GM19035 (cell line): ENCODE data around the gene CCDC8.
"Not testable (repeated sequence)": the region's sequence is repeated elsewhere in the genome, so short reads cannot be mapped to it uniquely, and the experiment has no call there.

Experiments used
- ATAC-seq: cut with Tn5 transposase; IDR thresholded peaks from one replicate; pipeline ENCODE4 v1.9.1; 2021; ENCODE audit not compliant: unreplicated experiment

Gene CCDC8

DNA sequence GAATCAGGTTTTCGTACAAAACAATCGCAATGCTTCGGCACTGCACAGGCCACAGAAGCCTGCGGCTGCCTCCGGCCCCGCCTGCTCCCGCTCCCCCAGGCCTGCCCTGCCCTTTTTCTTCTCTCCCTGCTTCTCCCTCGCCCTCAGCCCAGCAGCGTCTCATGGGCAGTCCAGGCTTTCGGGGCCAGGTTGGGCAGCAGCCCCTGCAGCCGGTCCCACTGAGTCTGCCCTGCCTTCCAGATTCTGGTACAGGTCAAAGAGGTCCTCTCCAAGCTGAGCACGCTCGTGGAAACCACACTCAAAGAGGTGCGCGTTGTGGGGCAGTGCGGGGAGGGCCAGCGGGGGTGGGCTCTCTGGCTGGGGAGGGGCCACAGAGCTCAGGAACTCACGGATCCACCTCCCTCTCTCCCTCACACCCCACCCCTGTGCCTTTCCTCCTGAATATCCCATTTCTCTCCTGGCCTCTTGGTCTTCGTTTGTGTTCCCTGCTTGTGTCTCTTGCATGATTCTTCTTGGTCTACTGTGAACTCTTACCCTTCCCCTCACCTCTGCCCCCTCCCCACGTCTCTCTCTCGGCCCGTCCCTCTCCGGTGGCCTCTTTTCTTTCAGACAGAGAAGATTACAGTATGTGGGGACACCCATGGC, 30.1 kb downstream of the CCDC8 start:
- ATAC-seq = no peak

DNA sequence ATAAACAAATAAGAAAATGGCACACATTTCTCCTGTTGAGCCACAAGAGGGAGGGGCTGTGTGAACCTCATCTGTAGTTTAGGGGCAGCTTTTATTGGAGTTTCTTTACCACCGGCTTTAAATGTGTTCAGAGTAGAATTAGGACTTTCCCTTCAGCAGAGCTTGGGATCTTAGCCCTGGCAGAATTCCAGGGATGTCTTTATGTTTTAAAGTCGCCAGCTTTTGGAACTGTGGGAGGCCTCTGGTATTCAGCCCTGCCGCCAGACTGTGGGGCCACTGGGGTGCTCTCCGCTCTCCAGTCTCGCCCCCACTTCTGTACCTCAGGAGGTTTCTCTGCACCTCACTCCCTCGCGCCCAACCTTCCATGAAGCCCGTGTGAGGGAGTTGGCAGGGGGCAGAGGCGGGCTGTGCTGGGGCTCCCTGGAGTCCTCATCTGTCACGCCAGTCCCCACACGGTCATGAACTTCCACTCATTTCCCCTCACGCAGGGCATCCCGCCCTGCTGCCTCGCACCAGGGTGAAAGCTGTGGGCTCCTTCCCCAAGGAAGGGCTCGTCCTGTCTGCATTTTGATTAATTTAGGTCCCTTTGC, 31.5 kb downstream of the CCDC8 start:
- no peak for ATAC-seq

DNA sequence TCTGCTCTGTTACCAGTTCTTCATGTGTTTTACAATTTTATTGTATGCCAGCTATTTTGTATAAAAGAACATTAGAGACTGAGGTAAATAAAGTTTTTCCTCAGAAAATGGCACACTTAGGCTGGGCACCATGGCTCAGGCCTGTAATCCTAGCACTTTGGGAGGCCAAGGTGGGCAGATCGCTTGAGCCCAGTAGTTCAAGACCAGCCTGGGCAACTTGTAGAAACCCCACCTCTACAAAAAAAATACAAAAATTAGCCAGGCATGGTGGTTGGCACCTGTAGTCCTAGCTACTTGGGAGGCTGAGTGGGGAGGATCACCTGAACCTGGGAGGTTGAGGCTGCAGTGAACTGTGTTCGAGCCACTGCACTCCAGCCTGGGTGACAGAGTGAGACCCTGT, 32.0 kb downstream of the CCDC8 start:
- no peak for ATAC-seq

DNA sequence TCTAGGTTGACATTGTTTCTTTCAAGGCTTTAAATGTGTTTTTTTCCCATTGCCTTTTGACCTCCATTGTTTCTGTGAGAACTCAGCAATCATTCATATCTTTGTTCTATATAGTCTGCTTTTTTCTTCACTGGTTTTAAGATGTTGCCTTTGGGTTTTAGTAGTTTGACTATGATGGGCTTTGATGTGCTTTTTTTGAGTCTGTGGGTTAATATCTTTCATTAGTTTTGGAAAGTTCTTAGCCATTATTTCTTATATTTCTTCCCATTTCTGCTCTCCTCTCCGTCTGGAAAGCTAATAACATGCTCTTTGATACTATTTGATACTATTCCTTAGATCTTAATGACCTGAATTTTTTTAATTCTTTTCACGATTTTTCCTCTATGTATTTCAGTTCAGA, 32.7 kb downstream of the CCDC8 start:
- no peak for ATAC-seq

DNA sequence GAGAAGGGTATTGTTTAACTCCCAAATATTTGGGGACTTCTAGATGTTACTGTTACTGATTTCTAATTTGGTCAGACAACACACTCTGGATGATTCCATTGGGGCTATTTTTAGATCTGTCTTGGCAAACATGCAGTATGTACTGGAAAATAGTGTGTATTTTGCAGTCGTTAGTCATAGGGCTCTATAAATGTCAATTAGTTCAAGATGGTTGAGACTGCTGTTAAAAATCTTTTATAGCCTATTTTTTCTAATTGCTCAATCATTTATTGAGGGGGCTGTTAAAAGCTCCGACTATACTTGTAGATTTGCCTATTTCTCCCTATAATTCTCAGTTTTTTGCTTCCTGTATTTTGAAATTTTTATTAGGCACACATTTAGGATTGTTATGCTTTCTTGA, 35.1 kb downstream of the CCDC8 start:
- no peak for ATAC-seq

DNA sequence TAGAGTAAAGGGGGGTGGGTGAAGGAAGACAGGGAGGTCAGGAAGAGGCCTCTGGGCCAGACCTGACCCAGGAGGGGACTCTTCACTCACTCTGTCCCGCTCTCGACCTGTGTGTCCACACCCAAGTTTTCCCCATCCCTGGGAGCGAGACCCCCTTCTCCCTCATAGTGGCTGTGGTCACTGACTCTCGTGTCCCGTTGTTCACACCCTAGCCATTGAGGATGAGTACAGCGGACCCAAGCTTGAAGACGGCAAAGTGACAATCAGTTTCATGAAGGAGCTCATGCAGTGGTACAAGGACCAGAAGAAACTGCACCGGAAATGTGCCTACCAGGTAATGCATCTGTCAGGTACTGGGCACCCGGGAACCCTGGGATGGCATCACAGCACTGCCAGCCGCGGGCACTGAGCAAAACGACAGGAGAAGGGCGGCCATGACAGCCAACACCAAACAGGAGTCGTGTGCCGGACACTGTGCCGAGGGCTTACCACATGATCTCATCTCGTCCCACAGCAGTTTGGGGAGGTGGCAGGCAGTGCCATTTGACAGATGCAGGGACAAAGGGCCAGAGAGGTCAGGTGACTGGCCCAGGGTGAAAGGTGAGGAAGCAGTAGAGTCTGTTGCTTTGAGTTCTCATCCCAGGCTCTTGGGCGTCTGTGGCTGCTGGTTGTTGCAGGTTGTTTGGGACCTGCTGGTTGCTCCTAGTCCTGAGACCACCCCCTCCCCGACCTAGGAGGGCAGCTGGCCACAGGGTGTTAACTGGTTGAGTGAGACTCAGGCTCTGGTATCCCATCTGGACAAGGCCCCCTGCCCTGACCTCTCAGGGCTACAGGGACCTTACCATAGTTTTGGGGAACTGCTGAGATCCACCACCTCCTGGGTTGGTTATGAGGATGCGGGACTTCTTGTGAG, 36.9 kb downstream of the CCDC8 start:
- no peak for ATAC-seq

DNA sequence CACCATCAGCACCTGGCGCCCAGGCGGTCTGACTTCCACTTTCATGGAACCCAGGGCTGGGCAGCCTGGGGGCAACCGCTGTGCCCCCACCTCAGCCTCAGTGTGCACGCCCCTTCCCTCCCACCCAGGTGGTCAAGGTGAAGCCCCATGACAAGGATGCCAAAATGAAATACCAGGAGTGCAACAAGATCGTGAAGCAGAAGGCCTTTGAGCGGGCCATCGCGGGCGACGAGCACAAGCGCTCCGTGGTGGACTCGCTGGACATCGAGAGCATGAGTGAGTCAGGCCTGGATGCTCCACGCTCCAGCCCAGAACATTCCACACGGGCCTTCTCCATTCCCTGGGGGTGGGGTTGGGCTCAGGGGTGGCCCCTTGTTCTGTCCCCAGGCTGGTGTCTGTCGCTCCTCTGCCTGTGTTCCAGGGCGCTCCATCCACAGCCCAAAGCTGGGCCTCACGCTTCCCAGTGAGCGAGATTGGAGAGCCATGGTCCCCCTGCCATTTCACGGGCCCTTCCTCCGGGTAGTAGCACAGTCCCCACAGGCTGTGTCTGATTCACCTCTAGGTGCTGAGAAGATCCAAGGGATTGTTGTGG, 37.8 kb downstream of the CCDC8 start:
- ATAC-seq = not testable (repeated sequence)

DNA sequence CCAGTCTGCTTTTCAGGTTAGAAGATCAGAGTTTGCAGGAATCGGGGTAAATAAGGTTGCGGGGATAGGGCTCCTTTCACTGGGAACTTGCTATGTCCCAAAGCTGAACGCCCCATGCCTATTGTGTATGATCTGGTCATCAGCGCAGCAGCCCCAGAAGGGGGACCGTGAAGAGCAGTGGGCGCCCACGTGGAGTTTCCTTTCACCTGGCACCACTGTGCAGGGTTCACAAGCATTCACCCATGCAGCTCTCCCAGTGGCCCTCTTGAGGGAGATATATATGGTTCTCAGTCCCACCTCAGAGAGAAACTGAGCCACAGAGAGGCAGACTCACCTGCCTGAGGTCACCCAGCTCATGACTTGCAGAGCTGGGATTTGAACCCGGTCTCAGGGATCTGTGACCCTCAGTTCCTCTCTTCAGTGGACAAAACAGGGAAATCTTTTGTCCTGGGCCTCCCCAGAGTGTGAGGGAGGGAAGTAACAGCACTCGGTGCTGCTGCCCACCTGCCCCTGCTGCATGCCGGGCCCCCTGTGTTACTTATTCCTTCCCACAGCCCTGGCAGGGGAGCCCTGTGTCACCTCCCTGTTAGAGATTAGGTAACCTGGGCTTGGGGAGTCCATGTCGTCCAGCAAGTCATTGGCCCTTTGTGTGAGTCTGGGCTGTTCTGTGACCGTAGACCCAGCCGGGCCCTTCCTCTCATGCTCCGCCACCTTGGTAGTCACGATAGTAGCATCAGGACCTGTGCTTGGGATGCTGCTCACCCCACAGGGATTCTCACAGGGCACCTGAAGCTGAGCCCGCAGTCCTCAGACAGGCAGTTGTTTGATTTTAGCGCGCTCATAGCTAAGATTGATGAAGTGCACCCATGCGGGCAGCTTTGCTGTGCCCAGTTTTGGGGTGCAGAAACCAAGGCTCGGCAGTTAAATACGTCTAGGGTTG, 38.6 kb downstream of the CCDC8 start:
- ATAC-seq = no peak

DNA sequence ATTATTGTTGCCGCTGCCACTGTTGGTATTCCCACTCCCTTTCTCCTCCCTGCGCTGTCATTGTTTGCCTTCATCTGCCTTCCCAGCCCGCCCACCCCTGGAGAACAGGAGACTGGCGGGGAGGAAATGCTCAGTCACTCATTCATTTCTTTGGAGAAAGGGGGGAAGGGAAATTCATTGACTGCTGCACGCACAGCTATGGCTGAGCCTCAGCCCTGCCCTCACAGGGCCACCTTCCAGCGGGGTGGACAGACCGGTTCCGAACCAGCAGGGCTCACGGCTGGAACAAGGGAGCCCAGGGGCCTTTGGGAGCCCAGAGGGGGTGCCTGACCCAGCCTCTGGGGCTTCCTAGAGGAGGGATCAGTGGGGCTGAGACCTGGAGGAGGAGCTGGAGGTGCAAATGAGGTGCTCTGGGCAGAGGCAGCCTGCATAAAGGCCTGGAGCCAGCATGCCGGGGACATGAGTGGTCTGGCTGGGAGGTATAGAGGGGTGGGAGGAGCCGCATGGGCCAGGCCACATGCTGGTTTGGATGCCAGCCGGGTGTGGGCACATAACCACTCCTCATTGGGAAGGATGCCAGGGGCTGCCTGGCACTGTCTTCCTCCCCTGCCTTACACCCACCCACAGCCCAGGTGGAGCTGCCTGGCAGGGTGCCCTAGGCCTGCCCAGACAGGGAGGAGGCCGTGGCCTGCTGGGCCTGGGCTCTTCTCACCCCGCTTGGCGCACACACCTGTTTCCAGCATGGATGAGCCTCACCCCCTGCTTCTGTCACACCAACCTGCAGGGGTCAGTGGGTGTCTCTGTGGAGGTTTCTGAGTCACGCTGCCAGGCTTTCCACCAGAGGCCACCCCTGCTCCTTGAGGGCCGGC, 39.6 kb downstream of the CCDC8 start:
- ATAC-seq = no peak

DNA sequence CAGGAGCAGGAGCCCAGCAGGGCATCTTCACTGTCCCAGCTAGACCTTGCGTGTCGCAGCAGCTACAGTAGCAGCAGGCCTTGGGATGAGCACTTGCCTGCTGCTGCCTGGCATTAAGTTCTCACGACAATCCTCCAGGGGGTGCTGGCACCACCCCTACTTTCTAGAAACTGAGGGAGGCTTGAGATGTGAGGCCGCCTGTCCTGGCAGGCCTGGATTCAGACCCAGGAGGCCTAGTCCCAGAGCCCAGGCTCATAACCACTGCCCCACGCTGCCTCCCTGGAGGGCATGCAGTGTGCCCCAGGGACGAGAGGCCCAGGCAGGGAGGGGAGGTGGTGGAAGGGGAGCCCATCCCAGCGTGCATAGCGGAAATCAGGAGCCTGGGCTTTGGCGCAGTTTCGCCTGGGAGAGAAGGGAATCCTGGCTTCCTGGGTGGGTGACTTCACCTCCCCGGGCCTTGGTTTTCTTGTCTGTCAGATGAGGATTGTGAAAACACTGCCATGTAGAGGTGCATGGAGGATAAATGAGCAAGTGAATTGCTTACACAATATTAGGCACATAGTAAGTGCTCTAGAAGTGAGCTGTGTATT, 40.4 kb downstream of the CCDC8 start:
- no peak for ATAC-seq

DNA sequence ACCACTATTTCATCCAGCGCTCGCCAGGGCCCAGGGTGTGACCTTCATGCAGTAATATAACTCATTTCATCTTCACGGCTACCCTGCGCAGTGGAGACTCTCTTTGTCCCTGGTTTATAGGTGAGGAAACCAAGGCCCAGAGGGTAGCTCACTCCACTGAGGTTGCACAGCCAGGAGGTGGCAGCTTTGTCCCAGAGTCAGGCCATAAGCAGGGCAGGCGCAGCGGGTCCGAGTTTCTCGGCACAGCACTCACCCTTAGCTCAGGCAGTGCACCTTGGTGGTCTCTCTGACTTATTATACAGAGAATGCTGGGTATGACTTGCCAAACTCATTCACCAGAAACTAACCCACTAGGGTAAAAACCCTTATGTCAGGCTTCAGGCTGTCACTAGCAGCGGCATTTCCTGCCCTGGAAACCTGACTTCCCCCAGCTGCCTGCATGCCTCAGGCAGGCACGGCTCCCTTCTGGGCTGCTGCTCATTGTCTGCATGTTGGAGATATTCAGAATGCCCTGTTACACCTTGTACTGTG, 41.9 kb downstream of the CCDC8 start:
- ATAC-seq = no peak

DNA sequence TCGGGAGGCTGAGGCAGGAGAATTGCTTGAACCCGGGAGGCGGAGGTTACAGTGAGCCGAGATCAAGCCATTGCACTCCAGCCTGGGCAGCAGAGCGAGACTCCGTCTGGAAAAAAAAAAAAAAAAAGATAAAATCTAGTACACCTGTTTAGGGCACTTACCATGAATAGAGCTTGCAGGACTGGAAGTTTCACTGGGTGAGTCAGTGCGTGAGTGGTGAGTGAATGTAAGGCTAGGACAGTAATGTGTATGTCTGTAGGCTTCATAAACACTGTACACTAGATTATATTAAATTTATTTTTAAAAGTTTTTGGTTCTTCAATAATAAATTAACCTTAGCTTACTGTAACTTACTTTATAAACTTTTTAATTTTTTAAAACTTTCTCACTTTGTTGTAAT, 43.5 kb downstream of the CCDC8 start:
- ATAC-seq = no peak

DNA sequence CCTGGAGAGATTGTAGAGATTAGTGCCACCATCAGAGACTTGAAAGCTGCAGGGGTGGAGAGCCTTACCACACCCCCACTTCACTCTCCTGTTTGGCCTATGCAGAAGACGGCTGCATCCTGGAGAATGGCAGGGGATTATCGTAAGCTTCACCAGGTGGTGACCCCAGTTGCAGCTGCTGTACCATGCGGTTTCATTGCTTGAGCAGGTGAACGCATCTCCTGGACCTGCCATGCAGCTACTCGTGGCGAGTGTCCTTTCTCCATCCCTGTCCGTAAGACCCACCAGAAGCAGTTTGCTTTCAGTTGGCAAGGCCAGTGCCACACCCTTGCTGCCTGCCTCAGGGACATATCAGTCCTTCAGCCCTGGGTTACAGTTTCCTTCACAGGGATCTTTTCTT, 45.2 kb downstream of the CCDC8 start:
- ATAC-seq = no peak

DNA sequence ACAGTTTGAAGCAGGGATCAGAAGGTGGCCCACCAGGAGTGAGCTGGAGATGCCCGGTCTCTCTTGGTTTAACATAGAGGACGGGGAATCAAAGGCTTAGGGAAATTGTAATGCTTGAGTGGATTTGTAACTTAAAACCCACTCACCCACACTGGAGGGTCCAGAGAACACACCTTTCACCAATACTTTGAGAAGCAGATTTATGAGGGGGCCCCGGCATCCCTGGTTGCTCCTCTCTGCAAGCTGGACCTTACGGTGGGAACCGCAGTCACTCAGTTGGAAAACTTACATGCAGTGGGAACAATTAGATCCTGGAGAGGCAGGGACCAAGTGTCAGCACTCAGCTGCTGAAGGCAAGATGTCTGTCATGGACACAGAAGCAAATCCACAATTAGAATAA, 45.9 kb downstream of the CCDC8 start:
- no peak for ATAC-seq

DNA sequence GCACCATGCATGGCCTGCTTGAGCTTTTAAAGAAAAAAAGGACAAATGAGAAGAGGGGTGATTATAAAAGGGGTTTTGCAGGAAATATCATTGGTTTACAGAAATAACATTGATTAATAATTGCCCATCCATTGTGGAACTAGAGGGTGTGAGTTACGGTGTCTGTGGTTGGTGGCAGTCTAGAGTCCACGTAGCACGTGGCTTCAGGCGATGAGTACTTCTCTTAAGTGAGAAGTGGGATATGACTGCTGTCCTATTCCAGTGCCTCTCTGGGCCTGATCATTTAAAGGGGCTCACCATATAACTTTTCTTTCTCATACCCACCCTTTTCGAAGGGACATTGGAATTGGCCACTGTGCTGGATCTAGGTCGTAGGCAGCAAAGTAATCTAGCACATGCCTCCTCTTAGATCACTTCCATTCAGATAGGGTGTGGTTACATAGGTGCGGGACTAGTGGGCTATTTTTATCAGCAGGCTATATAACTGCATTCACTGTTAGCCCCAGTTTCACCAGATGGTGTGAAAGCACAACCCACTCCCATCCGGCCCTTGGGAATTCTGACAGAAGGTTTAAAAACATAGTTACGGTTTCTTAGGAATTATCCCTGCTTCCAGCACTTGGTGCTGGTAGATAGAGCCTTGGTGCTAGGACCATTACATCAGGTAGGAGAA, 46.6 kb downstream of the CCDC8 start:
- ATAC-seq = no peak

DNA sequence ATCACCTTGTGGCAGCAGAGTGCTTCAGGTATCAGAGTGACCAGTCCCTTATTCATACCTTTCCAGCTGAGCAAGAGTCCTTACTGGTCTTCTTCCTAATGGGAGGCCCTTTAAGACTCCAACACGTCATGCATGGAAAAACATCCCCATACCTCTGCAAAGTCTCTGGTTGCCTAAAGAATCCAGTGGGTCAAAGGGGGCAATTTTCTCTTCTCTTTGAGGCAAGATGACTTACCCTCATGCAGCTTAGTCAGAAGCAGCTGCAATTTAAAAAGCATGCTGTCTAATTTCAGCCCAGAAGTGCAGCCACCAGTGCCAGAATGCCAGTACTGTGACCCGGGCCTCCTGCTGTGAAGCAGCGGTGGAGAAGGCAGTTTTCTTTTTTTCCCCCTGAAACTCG, 47.8 kb downstream of the CCDC8 start:
- no peak for ATAC-seq

DNA sequence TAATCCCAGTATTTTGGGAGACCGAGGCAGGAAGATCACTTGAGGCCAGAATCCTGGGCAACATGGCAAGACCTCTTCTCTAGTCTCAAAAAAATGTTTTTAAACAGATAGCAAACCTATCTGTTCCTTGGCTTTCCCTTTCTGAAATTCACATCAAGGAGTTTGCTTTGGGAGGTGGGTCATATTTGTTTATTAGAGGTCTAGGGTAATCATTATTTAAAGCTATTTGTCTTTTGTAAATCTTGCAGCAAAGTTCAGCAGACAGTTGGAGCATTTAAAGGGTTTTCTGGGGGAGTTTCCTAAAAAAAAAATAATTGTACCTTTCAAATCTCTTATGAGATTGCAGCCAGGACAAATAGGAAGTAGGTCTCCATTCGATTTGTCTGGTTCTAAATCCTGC, 49.0 kb downstream of the CCDC8 start:
- ATAC-seq = no peak

DNA sequence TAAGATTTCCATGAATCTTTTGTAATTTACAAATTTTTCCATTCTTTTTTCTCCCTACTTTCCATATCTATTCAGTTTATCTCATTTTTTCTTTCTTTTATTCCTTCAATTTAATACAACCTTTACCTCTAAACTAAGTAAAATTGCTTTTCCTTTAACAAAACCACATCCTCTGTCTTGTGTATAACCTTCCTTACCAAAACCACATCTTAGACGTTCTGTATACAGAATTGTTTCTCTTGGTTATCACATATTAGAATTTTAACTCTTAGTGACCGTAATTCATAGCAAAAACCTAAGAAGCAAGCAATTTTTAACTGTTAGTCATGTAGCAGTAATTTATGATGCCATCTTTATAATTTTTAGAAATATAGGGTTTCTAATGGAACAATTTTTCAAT, 51.4 kb downstream of the CCDC8 start:
- ATAC-seq = no peak
